ENCODE results near the gene ATP2B2.
"Not testable (repeated sequence)": the region's sequence is repeated elsewhere in the genome, so short reads cannot be mapped to it uniquely, and the experiment has no call there.

The ATP2B2 gene

DNA sequence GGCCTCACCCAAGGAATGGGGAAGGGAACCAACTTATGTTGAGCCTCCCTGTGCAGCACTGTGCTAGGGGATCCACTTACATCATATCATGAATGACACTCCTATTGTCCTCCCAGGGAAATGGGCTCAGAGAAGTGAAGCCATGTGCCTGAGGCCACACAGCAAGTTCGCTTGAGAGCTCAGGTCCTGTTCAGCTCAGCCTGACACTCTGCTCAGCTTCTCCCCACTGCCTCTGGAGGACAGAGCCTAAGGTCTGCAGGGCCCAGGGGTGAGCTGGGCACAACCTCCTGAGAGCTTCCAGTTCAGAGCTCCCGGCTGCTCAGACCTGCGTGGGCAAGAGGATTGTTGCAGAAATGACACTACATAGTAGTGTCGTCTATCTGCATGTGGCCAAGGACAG lies 108.5 kb downstream of the ATP2B2 start:
- no peak for DNase-seq

DNA sequence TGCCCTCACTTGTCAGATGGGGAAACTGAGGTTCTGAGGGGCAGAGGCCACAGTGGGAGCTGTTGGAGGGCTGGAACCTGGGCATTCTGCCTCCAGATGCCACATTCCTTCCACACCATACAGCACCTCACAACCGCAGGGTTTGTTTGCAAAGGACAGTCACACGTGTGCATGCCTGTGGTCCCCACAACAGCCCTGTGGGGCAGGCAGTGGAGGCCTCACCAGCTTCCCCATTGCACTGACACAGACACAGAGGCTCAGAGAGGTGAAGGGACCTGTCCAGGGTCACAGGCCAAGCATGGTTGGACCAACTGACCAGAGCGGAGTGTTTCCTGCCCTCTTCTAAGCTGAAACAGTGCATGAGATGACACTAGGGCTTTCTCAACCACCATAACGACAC lies 109.3 kb downstream of the ATP2B2 start:
- DNase-seq: no peak

DNA sequence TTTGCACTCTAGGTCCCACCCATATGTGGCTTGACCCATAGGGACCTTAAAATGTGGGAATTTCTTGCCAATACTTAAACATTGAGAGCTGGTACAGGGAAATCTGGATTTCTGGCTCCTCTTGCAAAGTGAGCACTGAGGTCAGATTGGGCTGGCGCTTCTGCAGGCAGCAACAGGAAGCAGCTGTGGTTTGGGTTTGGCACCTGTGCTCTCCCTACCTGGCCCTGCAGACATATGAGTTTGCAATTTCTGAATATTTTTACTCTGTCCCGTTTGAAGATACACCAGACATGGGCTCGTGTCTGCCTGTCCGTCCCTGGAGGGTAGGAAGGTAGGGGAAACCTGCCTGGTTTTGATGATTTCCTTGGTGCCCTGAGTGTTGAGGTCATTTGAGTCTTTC lies 109.7 kb downstream of the ATP2B2 start:
- DNase-seq: no peak

DNA sequence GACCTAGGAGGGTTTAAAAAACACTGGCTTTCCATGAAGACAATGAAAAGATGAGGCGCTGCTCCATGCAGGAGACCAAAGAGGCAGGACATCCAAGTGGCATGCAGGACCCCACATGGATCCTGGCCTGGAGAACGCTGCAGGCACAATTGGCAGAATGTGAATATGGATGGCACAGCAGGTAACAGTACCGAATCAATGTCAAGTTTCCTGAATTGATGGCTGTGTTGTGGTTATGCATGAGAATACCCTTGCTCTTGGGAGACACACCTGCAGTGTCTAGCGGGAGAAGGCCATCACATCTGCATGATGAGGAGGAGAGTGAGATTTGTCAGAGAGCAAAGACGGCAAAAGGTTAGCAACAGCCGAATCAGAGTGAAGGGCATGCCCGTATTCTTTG lies 110.2 kb downstream of the ATP2B2 start:
- DNase-seq: no peak

DNA sequence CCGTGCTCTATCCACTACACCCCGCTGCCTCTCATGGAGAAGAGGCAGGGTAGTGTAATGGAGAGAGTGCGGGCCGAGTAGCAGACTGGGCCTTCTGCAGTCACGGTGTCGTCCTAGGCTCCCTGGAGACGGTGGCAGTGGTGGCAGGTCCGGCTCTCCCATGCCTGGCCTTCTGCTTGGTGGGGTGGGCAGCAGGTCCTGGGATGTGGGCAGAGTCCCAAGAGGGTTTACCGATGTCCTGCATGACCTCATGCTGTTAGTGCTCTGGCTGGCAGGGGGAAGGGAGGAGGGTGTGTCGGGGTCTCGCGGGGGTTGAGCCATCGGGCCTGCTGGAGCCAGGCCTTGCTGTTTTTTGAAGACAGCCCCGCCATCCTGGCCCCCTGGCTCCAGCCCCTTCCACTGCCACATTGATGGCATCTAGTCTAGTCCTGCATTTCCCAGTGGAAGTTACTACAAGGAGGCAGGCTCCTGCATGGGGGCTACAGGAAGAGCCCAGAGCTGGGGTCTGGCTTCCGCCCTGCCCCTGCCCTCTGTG lies 110.8 kb downstream of the ATP2B2 start:
- DNase-seq: no peak

DNA sequence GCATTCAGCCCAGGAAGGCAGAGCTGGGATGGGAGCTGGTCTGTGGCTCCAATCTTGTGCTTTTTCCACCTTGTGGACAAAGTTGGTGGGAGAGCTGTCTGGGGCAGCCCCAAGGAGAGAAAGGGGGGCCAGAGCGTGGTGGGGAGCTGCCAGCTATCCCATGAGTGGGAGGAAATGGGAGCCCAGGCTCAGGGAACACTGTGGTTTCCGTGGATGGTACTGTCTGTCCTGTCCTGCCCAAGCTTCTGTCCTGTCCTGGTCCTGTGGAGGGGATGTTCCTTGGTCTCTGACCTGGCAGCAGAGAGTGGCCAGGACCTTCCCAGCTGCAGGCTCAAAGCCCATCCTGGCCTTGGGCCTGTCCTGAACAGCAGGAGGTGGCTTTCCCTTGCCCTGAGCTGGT lies 111.9 kb downstream of the ATP2B2 start:
- no peak for DNase-seq

DNA sequence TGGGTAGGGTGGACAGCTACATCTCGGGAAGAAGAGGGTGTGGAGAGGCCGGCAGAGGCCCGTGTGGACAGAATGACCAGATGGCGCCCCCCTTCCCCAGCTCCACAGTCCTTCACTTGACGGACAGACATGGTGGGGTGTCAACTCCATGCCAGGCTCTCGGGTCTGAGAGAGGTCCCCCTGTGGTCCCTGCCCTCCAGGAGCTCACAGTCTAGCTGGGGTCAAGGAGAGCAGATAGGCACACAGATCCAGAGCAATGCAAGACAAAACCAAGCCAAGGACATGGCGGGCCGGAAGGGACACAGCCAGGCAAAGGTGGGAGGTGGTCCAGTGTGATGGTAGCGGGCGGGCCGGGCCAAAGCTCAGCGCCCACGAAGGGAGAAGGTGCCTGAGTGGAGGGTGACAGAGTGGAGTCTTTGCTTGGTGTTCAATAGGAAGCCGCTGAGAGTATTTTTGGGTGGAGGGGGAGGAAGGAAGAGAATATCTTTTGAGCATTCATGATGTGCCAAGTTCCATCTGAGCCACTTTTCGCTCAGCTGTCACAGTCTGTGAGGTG lies 112.4 kb downstream of the ATP2B2 start:
- DNase-seq: no peak

DNA sequence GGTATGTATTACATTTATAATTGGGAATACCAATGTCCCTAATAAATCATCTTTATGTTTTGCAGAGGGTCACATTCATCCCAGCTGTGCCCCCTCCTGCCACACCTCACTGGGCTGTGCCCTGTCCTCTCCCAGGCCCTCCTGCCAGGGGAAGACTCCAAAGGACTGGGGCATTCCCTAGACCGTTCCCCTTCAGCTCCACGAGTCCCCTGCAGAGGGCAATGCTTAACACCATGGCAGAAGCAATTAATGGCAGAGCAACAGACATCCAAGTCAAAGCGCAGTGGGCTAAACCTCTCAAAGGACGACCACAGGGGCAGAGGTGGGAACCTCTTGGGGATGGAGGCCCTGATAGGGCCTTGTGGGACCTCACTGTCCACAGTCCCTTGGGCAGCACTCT lies 113.1 kb downstream of the ATP2B2 start:
- DNase-seq: no peak

DNA sequence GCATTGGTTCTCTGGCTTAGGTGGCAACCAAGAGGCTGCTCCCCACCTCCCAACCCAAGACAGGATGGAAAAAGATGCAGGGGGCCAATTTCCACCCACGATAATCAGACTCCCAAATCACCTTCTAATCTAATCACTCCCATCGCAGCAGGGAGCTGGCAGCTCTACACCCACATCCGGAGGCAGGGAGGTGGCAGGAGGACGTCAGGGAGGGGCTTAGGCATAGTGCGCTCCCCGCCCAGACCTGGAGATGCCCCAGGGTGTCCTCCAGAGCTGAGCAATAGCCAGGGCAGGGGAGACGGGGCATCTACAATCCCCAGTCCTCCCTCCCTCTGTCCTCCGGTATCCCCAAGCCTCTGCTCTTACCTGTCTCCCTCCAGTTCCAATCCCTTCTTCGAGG lies 114.0 kb downstream of the ATP2B2 start:
- DNase-seq: no peak

DNA sequence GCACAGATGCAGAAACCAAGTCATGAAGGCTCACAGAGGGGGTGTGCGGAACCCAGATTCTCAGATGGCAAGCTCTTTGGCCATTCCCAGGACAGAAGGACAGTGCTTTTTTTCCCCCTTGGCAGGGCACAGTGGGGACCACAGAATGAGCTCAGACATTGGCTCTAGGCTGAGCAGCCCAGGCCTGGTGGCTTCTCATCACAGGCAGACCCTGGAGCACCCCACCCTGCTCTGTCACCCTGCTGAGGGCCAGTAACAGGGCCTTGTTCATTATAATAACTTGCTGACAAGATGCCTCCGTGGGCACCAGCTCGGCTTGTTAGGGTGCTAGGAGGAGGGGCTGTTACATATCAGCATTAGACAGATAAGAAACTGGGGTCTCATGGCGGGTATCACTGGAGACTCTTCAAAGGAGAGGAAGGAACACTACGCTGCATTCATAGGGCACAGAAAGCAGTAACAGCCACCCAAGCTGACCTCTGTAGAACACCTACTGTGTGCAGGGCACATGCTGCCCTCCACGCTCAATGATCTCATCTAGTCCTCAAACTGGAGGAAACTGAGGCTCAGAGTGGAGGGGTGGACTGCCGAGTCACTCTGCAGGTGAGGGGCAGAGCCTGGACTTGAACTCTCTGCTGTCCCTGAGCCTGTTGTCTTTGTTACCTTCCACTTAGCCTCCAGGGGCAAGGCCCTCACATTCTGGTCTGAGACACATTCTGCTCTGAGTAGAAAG lies 114.6 kb downstream of the ATP2B2 start:
- no peak for DNase-seq

DNA sequence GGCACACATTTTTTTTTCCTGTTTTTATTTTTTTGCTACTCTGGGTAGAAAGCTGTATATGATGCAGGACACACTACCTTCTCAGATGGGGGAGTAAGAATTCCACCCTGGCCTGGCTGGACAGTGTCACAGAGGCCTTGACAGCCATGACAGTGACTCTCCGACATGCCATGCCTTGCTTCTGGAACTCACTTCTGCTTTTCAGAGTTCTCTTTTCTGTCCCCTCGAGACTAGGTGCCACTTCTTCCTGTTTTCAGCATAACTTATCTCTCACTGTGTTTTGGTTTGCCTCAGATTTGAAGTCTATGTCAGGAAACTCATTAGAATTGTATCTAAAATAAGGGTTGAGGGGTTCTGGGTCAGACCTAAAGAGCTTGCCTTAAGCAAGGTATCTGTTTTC lies 115.4 kb downstream of the ATP2B2 start:
- DNase-seq: no peak

DNA sequence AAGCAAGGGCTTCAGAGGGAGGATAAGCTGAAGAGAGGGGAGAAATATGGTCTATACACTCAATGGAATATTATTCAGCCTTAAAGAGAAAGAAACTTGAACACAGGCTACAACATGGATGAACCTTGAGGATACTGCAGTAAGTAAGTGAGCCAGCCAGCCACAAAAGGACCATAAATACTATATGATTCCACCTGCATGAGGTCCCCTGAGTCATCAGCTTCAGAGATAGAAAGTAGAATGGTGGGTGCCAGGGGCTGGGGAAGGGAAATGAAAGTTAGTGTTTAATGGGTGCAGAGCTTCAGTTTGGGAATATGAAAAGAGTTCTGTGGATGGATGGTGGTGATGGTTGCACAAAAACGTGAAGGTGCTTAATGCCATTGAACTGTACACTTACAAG lies 116.0 kb downstream of the ATP2B2 start:
- DNase-seq: no peak

DNA sequence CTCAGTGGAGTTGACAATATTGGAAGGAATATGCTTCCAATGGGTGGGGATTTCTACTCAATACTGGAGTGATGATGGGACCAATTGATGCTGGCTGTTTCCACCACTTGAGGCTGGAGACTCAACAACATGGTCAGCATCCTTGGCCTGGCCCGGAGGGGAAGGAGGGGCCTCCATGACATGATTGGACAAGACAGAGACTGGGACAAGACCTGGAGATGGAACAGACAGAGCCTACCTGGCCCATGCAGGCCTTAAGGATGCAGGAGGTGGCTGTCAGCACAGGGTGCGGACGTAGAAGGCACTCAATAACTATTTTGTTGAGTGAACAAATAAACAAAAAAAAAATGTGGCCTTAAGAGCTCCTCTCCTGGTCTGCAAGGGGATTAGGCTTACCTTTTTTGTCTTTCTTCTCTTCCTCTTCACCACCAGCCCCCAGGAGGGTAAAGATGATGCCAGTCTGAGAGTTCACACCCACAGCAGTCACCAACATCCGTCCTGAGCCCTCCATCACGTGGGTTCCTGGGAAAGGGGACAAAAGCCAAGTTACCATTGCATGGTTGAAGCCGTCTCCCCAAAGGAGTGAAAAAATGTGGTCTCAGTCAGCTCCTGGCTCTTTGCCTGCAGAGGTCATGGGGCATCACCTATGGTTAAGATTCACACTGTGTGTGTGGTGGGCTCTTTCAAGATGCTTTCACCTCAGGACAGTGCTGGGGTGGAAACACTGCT lies 117.3 kb downstream of the ATP2B2 start:
- DNase-seq: no peak

DNA sequence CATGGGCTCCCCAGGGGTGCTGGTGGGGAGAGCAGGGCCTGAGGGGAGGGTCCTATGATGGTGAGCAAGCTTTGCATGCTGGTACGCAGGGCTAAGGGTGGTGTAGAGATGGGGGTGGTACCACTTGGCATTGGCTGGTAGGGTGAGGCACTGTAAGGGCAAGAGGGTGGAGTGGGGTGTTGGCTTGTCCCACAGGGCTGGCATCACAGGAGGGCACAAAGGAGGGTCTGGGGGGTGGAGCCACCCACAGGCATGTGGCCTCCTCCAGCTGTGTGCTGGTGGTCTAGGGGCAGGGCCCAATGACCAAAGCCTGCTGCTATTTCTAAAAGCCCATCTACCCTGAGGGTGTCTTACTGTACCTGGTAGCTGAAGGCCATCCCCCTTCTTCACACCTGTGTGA lies 119.3 kb downstream of the ATP2B2 start:
- DNase-seq: no peak

DNA sequence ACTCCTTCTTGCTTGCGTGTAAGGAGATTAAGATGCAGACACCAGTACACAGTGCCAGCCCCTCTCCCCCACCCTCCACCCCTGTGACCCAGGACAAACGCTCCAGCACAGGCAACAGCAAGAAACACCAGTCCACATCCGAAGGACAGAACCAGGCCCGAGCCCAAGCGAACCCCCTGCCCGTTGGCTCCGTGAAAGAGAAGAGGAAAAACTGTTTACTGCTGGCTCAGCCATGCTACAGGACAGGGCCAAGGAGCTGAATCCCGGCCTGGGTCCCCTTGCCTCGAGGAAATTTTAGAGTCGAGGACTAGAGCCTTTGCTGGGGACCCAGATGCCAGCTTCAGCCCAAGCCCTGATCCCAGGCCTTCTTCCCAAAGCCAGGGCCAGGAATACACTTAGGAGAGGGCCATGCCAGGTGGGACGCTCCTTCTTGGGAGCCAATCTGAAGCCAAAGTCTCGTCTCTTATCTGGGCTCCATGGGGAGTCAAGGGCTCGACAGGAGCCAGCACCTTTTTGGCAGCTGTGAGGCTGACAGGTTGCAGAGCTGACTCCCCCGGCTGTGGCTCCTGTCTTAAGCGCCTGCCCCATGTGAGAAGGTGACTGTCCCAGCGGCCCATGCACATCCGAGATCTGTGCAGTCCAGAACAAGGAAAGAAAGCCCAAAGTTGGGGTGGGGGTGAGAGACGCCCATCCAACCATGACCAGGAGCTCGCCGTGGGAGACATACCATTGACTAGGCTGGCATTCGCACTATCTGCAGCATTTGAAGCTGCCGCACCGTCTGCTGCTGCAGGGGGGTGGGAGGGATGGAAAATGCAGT lies 120.6 kb downstream of the ATP2B2 start:
- no peak for DNase-seq

DNA sequence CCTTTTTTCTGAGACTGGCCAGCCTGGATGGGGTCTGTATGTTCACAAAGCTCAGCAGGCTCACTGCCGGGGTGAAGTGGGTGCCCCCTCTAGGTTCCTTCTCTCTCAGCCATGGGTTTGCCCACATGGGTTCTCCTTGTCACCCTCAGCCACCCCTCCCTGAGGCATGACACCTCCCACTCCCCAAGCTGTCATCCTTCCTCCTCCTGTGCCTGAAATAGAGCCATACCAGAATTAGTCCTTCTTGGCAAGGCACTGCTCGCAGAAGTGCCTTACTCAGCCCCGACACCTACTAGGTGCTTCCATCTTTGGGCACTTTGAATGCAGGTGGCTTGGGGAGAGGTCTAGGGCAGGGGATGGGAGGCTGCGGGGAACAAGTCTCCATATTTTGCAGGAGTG lies 121.5 kb downstream of the ATP2B2 start:
- DNase-seq: no peak

DNA sequence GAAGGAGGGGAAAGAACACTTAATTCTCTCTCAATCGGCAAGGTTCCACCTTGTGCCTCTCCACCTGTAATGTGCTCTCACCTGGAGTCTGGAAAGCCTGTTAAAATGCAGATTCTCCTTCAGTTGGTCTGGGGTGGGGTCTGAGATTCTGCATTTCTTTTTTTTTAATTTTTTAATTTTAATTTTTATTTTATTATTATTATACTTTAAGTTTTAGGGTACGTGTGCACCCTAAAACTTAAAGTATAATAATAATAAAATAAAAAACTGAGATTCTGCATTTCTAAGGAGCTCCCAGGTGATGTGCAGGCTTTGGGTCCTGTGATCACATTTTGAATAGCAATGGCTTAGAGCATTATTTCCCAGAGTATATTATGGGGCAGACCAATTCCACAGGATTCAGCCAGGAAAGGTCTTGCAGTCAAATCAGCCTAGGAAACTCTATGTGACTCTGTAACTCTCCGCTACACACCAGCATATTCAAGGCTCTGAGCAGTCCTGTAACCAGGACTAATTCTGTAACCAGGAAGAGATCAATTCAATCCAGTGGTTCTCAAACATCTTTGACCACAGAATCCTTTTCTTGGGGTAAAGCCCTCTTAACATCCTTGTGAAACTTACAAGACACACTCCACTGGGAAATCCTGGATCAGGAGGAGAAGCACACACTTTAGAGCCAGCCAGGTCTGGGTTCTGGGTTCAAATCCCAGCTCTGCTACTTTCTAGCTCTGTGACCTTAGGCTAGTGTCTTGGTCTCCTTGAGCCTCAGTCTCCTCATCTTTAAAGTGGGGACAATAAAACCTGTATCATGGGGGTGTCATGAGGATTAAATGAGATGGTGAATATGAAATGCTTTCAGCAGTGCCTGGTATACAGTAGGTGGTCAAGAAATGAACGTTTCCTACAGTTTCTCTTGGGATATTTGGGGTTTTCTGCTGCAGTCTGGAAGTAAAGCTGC lies 122.2 kb downstream of the ATP2B2 start:
- DNase-seq: no peak

DNA sequence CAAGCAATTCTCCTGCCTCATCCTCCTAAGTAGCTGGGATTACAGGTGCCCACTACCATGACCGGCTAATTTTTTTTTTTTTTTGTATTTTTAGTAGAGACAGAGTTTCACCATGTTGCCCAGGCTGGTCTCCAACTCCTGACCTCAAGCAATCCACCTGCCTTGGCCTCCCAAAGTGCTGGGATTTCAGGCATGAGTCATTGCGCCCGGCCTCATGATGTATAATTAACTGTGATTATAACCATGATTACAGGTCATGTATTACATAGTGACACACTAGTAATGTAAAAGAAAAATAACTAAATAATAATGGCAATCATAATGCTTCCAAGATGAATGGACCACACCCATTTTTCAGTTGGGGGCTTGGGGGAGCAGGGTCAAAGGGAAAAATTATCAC lies 122.9 kb downstream of the ATP2B2 start:
- not testable (repeated sequence) for DNase-seq

DNA sequence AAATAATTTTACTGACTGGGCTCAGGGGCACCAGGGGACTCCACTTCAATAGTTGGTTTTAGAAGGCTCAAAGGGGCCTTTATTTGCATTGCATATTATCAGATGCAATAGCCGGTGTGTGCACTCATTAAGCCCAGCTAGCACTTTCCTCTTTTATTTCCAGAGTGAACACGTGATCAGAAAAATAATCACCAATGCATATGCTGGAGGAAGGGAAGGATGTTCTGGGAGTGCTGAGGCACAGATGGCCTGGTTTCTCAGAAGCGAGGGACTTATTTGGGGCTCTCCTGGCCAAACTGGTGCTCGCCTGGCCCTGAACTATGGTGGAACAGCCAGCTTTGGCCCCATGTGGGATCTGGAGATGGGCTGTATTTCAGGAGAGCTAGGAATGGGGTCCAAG lies 124.0 kb downstream of the ATP2B2 start:
- DNase-seq: no peak

DNA sequence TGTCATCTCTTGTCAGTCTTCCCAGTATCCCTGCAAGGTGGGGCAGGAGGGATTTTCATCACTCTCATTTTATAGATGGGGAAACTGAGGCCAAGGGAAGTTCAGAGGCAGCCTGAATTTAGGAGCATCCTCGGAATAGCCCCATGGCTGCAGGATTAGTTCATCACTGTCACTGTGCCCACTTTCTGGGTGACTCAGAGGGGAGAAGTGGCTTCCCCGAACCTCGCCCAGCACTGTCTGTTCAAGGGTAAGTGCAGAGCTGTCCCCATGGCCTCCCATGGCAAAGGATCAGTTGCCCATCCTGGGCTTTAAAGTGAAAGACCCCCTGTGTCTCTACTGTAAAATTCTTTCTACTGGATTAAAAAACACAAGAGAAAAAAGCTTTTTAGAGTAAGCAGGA lies 124.5 kb downstream of the ATP2B2 start:
- DNase-seq: no peak

DNA sequence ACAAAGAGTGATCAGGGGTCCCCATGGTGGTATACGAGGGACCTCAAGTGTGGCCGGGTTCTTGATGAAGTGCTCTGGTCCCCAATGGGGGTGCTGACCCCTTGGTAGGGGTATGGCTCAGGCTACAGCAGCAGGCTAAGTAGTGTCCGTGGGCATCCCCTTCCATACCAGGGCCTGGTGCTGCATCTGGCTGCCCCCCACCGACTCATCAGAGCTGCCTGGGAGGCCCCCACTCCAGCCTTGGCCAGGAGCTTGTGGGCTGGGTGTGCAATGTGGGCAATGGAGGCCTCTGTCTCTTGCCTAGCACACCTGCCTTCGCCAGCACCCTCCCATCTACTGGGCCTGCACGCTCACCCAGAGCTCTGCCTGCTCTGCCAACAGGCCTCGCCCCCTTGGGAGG lies 125.4 kb downstream of the ATP2B2 start:
- no peak for DNase-seq

DNA sequence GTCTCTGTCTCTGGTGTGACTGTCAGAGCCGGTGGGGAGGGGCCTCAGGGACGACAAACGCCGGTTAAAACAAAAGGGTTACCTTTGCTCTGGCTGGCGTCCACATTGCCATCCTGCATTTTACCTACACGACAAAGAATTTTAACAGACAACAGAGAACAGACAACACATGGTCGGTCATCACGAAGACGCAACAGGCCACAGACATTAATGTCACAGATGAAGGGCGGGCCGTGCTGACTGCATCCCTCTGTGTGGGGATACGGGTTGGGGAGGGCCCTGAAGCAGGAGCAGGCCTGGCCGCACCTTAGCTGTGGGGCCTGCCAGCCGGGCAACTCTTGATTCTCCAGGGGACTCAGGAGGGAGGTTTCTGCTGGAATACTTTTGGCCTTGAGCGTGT lies 126.2 kb downstream of the ATP2B2 start:
- DNase-seq: no peak
